Glutamatergic neuron (in vitro differentiated cells): ENCODE results near the gene ATP2B3. TPM values are rescaled to one million over a fixed set of nuclear protein-coding genes. Genes with fewer than 3 reads are reported as not detected.

Experiments
- DNase-seq: peaks from one replicate; pipeline ENCODE4 v3.0.0; 2022
- H3K27ac Mint-ChIP-seq: one replicate; pipeline ENCODE4 v1.8.0; 2020; ENCODE audit warnings: mild to moderate bottlenecking, mixed read lengths, inconsistent platforms; ENCODE audit not compliant: unreplicated experiment
- H3K27me3 Mint-ChIP-seq: one replicate; pipeline ENCODE4 v1.8.0; 2020; ENCODE audit warnings: mild to moderate bottlenecking, moderate library complexity, mixed read lengths, inconsistent platforms; ENCODE audit not compliant: unreplicated experiment
- H3K36me3 Mint-ChIP-seq: one replicate; pipeline ENCODE4 v1.8.0; 2020; ENCODE audit warnings: mild to moderate bottlenecking, mixed read lengths, inconsistent platforms; ENCODE audit not compliant: unreplicated experiment
- H3K4me1 Mint-ChIP-seq: one replicate; pipeline ENCODE4 v1.8.0; 2020; ENCODE audit warnings: mild to moderate bottlenecking, low read depth, mixed read lengths, inconsistent platforms; ENCODE audit not compliant: unreplicated experiment
- H3K4me3 Mint-ChIP-seq: one replicate; pipeline ENCODE4 v1.8.0; 2020; ENCODE audit warnings: mild to moderate bottlenecking, mixed read lengths, inconsistent platforms; ENCODE audit not compliant: unreplicated experiment
- H3K9me3 Mint-ChIP-seq: one replicate; pipeline ENCODE4 v1.8.0; 2020; ENCODE audit warnings: mild to moderate bottlenecking, moderate library complexity, mixed read lengths, inconsistent platforms; ENCODE audit not compliant: unreplicated experiment
- CTCF ChIP-seq: fragments of 200-600 bp; sonication (generic); IDR thresholded peaks from one replicate; pipeline ENCODE4 v1.5.0; 2021; ENCODE audit not compliant: partially characterized antibody, unreplicated experiment
- total RNA-seq: library from RNA; stranded (reverse); fragmentation: NEBNext Ultra II Directional; extraction: Animal tissue kit (Norgen Biotek cat#: 25700); gene quantifications from one replicate; pipeline ENCODE4 v1.2.1, GENCODE V29; 2021; ENCODE audit not compliant: unreplicated experiment

The ATP2B3 gene
- total RNA-seq, 1 donor from 2014 or later, result 68.0 TPM

- no peak overlapping the region for H3K27ac Mint-ChIP-seq
- peaks cover 1% of the 10 kb centered on the region for H3K27me3 Mint-ChIP-seq
- no peak for DNase-seq
- no peak overlapping the region for H3K4me3 Mint-ChIP-seq
- no peak for TF ChIP-seq CTCF
- H3K4me1 Mint-ChIP-seq, result peaks cover 4% of the 10 kb centered on the region
- H3K9me3 Mint-ChIP-seq, result peaks cover 7% of the 10 kb centered on the region
- no peaks in the 10 kb centered on the region for H3K36me3 Mint-ChIP-seq
Observed at GRCh38 chrX:153564047-153564606, 46.7 kb downstream of the ATP2B3 start.

- Mint-ChIP-seq H3K9me3 (peaks cover 13% of the 10 kb centered on the region), H3K4me1 (peaks cover 4% of the 10 kb centered on the region), H3K27ac (no peak overlapping the region), H3K4me3 (no peak overlapping the region), H3K27me3 (peaks cover 1% of the 10 kb centered on the region), H3K36me3 (peaks cover 5% of the 10 kb centered on the region)
- no peak for DNase-seq
- no peak for TF ChIP-seq CTCF
Observed at GRCh38 chrX:153565996-153566580, 48.6 kb downstream of the ATP2B3 start.

- H3K36me3 Mint-ChIP-seq, result peaks cover 5% of the 10 kb centered on the region
- no peak overlapping the region for H3K4me3 Mint-ChIP-seq
- H3K27ac Mint-ChIP-seq, result no peak overlapping the region
- peaks cover 12% of the 10 kb centered on the region for H3K9me3 Mint-ChIP-seq
- no peaks in the 10 kb centered on the region for H3K27me3 Mint-ChIP-seq
- no peak for DNase-seq
- TF ChIP-seq CTCF, result peak; percentile 27
- peaks cover 11% of the 10 kb centered on the region for H3K4me1 Mint-ChIP-seq
Observed at GRCh38 chrX:153568451-153569011, 51.1 kb downstream of the ATP2B3 start.

GRCh38 chrX:153569475-153569874 lies 52.0 kb downstream of the ATP2B3 start:
- no peak for DNase-seq
- Mint-ChIP-seq H3K27me3 (no peaks in the 10 kb centered on the region), H3K9me3 (peaks cover 10% of the 10 kb centered on the region), H3K36me3 (peaks cover 5% of the 10 kb centered on the region), H3K4me1 (peaks cover 15% of the 10 kb centered on the region), H3K27ac (no peak overlapping the region), H3K4me3 (no peak overlapping the region)
- no peak for TF ChIP-seq CTCF

- H3K4me1 Mint-ChIP-seq, result peaks cover 20% of the 10 kb centered on the region
- peak overlapping the region; percentile 86 for H3K27ac Mint-ChIP-seq
- H3K27me3 Mint-ChIP-seq, result peaks cover 4% of the 10 kb centered on the region
- no peak for TF ChIP-seq CTCF
- peak overlapping the region; percentile 67 for H3K4me3 Mint-ChIP-seq
- peaks cover 13% of the 10 kb centered on the region for H3K9me3 Mint-ChIP-seq
- no peak for DNase-seq
- peaks cover 5% of the 10 kb centered on the region for H3K36me3 Mint-ChIP-seq
Observed at GRCh38 chrX:153571534-153571908, 54.1 kb downstream of the ATP2B3 start.
